Stimulated activated CD8-positive, alpha-beta memory T cell treated with anti-CD3 and anti-CD28 coated beads, Interleukin-15, amount 100 ng/mL, for 48 hours (primary cell): ENCODE results near the gene NPTN.

ENCODE experiments used
- DNase-seq, 2 donors: peaks; one replicate each; pipeline ENCODE4 v3.0.0-alpha.2; 2020; ENCODE audit warnings: low read depth in 2 of 2

The NPTN gene

DNA sequence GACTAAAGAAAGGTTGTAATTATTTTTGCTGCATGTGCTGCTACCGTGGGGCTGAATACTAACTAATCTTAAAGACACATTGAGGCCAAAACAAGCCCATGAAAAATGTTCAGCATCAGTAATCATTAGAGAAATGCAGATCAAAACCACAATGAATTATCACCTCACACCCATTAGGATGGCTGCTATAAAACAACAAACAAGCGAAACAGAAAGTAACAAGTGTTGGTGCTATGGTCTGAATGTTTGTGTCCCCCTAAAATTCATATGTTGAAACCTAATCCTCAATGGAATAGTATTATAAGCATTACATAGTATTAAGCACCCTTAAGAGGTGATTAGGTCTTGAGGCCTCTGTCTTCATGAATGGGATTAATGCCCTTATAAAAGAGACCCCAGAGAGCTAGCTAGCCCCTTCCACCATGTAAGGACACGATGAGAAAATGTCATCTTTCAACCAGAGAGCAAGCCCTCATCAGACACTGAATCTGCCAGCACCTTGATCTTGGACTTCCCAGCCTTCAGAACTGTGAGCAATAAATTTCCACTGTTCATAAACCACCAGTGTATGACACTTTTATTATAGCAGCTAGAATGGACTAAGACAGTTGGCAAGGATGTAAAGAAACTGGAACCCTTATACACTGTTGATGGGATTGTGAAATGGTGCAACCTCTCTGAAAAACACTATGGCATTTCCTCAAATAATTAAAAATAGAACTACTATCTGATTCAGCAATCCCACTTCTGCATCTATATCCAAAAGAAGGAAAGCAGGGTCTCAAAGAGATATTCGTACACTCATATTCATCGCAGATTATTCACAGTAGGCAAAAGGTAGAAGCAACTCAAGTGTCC, 114.1 kb downstream of the NPTN start:
- DNase-seq: no peak

DNA sequence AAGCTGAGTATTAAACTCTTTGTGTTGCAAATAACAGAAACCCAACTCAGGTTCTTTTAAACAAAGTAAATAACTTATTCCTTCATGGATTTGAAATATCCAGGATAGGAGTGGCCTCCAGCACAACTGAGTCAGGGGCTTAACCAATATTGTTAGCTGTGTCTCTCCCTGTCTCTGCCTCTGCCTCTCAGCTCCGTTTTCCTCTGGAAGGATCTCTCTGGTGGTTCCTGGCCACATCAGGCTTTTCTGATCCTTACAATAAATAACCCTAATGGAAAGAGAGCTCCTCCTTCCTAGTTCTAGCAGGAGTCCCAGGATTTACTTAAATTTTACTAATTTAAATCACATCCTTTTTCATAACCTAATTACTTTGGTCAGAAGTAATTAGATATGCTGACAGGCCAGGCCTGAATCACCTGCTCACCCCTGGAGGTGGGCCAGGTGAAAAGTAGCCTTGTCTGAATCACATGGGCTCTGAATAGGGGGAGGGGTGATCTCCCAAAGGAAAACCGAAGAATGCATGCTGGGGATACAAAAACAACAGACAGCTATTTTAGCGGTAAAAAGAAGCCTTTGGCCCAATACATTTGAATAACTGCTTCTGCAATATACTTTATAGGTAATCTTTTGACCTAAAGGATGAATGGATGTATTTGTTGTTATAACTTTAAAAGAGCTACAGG, 114.9 kb downstream of the NPTN start:
- no peak for DNase-seq

DNA sequence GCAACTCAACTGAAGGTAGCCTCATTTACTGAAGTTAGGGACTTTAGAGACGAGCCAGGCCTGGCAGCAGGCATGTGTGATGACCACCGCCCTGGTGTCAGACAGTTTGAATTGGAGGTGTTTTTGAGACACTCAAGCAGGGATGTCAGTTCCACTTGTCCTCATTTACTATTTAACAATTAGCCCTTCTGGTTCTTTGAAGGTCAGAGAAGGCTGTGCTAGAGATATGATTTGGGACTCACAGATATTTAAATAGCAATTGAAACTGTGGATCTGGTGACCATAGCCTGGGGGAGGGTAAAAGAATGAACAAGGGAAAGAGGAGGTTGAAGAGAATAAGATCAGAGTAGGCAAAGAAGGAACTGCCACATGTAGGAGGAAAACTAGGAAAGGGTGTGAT, 115.6 kb downstream of the NPTN start:
- DNase-seq: no peak

DNA sequence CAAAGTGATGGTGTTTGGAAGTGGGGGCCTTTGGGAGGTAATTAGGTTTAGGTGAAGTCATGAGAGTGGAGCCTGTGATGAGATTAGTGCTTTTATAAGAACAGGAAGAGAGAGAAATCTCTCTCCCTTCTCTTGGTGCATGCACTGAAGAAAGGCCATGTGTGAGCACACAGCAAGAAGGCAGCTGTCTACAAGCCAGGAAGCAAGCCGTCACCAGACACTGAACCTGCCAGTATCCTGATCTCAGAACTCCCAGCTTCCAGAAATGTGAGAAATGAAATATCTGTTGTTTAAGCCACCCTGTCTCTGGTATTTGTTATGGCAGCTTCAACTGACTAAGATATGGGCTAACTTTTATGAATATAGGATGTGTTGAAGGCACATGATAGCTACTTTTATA, 117.7 kb downstream of the NPTN start:
- DNase-seq: no peak
